GM21717 (cell line): ENCODE data around the gene XYLT1.
"Not testable (repeated sequence)": the region's sequence is repeated elsewhere in the genome, so short reads cannot be mapped to it uniquely, and the experiment has no call there.

ENCODE experiments used
- ATAC-seq: cut with Tn5 transposase; IDR thresholded peaks from one replicate; pipeline ENCODE4 v1.9.1; 2021; ENCODE audit warnings: mild to moderate bottlenecking, moderate library complexity; ENCODE audit not compliant: unreplicated experiment

XYLT1 gene

DNA sequence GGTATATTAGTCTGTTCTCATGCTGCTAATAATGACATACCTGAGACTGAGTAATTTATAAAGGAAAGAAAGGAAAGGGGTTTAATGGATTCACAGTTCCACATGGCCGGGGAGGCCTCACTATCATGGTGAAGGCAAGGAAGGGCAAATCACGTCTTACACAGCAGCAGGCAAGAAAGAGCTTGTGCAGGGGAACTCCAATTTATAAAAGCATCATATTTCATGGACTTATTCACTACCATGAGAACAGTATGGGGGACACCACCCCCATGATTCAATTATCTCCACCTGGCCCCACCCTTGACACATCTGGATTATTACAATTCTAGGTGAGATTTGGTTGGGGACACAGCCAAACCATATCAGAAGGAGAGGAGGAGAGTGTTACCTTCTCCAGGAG, 17.7 kb upstream of the XYLT1 start:
- no peak for ATAC-seq

DNA sequence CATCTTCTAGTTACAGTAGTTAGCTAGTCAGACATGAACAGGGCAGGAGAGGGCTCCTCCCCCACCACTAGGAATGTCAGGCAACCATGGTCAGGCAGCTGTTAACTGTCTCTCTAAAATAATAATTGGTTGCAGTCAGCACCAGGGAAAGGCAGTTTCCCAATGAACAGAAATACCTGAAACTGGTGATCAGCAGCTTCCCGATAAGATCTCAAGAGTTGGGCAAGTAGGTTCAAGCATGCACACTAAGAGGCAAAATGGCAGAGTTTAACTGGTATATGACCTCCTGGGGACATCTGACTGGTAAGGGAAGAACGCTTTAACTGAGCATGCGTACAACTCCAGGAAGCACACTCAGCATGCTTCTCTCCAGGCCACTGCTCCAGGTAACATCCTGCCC, 12.6 kb upstream of the XYLT1 start:
- ATAC-seq = no peak

DNA sequence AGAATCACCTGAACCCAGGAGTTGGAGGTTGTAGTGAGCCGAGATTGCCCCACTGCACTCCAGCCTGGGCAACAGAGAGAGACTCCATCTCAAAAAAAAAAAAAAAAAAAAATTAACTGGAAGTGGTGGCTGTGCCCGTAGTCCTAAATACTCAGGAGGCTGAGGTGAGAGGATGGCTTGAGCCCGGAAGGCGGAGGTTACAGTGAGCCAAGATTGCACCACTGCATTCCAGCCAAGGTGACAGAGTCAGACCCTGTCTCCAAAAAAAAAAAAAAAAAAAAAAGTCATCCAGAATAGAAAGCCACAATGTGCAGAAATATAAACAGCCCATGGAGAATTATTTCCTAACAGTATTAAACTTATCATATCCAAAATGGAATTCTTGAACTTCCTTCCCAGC, 11.6 kb upstream of the XYLT1 start:
- ATAC-seq = not testable (repeated sequence)

DNA sequence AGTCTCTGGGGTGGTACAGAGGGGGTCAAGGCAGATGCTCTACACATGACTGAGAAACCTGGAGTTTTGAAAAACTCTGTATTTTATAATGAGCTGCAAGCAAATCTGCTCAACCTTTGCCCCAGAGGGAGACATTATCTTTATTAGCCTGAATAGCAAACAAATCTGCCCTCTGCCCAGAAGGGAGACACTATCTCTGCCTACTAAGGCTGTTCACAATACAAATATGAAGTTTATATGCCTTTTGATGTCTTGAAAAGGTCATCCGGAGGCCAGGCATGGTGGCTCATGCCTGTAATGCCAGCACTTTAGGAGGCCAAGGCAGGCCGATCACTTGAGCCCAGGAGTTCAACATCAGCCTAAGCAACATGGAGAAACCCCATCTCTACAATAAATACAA, 11.0 kb upstream of the XYLT1 start:
- ATAC-seq = no peak

GRCh38 chr16:17477260-17477545, 6.4 kb upstream of the XYLT1 start:
- not testable (repeated sequence) for ATAC-seq

- no peak for ATAC-seq
Observed at GRCh38 chr16:17476414-17477259, 5.9 kb upstream of the XYLT1 start.

GRCh38 chr16:17475104-17475503, 4.3 kb upstream of the XYLT1 start:
- ATAC-seq = no peak

GRCh38 chr16:17474572-17474971, 3.8 kb upstream of the XYLT1 start:
- no peak for ATAC-seq

- no peak for ATAC-seq
Observed at GRCh38 chr16:17474037-17474436, 3.3 kb upstream of the XYLT1 start.

DNA sequence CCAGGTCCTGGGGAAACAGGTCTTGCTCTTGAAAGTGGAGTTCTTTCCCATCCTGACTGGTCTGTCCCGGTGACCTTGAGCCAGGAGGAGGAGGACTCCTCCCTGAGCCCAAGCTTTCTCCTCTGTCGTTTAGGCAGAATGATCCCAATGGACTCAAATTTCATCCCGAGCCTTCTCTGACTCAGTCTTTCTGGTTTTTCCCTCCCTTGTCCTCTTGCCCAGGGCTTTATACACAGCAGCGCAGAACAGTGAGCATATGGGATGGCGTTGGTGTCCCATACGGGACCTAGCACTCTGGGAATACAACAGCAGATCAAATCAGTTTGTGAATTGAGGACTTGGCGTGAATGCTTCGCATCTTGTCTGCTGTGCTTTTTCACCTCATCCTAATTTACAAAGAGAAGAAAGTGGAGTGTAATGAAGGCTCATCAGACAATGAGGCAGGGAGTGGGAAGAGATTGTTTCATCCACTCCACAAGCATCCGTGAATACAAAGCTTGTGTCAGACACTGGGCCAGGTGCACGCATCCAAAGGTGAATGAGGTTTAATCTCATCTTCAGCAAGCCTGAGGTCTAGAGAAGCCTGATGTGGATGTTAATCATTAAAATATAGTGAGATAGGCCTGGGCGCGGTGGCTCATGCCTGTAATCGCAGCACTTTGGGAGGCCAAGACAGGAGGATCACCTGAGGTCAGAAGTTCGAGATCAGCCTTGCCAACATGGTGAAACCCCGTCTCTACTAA, 1.1 kb upstream of the XYLT1 start:
- no peak for ATAC-seq

GRCh38 chr16:17470182-17470907, 415 bp downstream of the XYLT1 start:
- ATAC-seq = no peak

DNA sequence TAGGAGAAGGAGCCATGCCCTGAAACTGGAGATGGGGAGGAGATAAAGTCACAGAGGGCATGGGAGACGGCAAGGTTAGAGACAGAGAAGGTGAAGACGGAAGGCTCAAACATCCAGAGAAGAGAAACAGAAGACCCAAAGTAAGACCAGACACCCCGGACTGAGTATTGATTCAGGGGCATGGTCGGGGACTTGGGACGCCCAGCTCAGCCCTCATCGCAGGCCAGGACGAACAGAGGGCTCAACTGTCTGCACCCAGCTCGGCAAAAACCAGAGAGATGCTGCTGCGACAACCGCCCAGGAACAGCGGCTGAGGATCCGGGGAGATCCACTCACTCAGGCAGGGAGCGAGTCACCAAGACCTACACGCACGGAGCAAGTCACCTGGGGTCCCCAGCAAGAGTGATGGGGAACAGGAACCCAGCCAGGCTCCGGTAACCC, 999 bp downstream of the XYLT1 start:
- ATAC-seq = no peak

- no peak for ATAC-seq
Observed at GRCh38 chr16:17469011-17469740, 1.6 kb downstream of the XYLT1 start.

DNA sequence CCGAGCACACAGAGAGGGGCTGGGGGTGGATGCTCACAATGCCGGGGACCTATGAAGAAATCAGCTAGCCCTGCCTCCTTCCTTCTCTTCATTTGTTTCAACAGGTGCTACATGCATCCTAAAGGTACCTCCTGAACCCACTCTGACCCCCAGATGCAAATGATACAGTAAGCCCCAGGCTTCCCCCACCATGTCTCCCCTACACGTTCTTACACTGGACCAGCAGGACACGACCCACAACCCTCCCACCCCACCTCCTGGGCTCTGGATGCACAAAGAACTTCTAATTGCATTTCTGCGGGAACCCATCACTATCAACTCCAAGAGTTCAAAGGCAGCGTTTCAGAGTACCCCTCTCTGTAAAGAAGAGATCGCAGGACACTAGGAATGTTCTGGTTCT, 2.1 kb downstream of the XYLT1 start:
- no peak for ATAC-seq

DNA sequence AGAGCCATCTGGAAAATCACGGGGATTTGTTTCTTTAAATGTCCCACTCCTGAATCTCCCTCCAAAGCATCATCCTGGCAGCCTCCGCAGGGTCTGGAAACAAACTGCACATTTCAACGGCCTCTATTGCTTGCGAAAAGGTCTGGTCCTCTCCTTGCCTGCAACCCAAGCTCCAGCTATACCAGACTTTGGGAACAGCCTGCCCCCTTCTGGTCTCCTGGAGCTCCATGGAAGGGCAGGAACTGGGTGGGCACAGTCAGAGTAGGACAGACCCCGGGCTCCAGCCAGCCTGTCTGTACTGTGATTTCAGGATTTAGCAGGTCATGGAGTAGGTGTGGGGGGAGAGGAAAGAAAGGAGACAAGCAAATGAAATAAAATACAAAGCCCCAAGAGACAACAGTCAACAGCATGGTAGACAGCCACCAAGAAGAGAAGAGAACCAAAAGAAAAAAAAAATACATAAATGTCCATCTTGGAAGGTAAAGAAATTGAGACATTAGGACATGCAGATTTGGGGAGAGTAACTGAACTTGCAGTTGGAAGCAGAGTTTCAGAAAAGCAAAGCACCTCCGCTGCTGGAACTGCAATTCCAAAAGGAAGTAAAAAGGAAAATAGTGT, 2.7 kb downstream of the XYLT1 start:
- ATAC-seq = no peak

DNA sequence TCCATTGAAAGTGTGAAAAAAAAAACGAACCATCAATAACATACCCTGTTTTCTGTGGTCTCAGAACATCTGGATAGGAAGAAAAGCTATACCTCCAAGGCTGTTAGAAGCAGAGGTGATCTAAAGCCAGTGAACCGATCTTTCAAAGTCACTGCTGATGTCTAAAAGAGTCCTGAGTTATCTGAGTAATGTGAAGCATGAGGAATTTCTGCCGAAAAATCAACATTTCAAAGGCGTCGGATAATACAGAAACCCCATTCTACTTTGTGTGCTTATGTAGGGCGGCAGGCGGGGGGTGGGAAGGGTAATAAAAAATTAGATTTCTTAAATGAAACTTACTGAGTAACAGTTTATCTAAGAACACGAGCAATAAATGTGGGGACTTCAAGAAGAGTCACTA, 3.9 kb downstream of the XYLT1 start:
- ATAC-seq = no peak

DNA sequence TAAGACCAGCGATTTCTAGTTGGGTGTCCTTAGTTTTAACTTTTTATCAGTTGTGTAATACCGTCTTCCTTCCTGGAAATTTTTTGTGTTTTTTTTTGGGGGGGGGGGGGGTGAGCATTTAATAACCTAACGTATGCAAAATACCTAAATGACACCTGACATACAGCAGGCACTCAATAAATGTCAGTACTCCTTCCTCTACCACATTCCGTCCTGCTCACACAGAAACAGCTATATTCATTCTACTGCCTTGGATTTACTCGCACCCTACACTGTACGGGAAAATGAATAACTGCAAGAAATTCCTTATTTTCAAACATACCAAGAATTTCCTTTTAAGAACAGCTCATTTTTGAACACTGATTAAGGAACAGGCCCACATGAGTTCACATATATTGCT, 5.3 kb downstream of the XYLT1 start:
- ATAC-seq = no peak

GRCh38 chr16:17463335-17463734, 7.4 kb downstream of the XYLT1 start:
- no peak for ATAC-seq

GRCh38 chr16:17461951-17462729, 8.6 kb downstream of the XYLT1 start:
- ATAC-seq = no peak

DNA sequence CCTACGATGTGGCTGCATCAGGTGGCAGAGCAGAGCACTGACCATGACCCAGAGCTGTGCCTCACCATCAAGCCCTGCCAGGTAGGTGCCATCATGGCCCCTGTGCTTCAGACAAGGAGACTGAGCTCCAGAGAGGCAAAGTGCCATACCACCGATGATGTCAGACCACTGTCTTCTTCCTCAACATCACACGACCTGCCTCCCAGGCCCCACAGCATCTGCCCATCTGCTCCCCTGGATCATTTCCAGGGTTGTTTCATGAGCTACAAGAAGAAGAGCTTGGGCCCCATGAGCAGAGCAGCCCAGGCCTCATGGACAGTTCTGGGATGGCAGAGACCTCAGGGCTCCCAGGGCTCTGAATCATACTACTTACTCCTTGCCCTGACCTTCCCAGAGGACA, 9.9 kb downstream of the XYLT1 start:
- ATAC-seq = no peak
